Left forelimb (tissue), 1 donor: Measurements from ENCODE around the gene FSIP2.
"Not testable (repeated sequence)": the region's sequence is repeated elsewhere in the genome, so short reads cannot be mapped to it uniquely, and the experiment has no call there.

Experiments
- DNase-seq: peaks from one replicate; pipeline ENCODE4 v3.0.0-alpha.2; 2018; ENCODE audit warnings: low spot score

The FSIP2 gene

DNA sequence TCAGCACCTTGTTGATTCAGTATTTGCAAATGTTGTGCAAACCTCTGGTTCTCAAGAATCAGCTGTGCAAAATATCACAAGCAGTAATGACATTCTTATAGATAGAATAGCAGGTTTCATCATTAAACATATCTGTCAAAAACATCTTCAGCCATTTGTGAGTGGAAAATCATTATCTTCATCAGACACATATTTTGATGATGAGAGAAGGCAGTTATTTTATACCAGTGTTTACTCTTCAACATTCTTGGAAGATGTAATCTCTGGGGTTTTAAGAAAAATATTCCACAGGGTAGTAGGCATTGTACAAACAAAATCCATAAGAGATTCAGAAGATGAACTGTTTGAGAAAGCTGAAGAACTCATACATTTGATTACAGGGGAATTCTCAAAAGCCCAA is 64.3 kb downstream of the FSIP2 start:
- DNase-seq = no peak

DNA sequence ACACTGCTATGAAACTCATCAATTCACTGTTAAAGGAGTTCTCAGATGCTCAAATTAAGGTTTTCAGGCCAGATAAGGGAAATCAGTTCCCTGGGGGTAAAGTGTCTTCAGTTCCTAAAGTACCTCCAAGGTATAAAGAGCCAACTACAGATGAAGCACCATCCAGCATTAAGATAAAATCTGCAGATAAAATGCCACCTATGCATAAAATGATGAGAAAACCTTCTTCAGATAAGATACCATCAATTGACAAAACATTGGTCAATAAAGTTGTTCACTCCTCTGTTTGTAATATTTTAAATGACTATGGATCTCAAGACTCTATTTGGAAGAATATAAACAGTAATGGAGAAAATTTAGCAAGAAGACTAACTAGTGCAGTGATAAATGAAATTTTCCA is 68.2 kb downstream of the FSIP2 start:
- no peak for DNase-seq

DNA sequence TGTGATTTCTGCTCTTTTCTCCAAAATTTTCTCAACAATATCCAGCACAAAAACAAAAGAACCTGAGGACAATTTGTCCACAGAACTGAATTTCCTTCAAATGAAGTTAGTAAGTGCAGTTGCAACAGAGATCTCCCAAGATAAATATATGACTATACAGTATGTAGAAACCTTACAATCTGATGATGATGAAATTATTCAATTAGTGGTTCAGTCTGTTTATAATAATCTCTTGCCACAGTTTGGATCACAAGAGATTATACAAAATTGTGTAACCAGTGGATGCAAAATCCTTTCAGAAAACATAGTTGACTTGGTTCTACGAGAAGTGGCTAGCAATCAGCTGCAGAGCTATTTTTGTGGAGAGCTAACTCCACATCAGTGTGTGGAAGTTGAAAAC is 68.7 kb downstream of the FSIP2 start:
- DNase-seq = no peak

DNA sequence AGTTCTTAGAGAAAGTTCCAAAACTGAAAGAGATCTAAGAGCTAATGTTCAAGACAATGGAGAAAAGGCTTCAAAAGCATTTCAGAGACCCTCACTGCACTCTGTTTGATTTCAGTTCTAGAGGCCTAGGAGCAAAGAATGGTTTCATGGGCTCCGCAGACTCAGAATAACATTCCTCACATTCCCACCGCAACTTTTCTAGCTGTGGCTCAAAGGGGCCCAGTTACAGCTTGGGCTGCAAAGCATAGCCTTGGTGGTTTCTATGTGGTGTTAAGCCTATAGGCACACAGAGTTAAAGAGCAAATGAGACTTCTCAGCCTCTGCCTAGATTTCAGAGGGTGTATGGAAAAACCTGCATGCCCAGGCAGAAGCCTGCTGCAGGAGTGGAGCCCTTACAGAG is 73.0 kb downstream of the FSIP2 start:
- no peak for DNase-seq

DNA sequence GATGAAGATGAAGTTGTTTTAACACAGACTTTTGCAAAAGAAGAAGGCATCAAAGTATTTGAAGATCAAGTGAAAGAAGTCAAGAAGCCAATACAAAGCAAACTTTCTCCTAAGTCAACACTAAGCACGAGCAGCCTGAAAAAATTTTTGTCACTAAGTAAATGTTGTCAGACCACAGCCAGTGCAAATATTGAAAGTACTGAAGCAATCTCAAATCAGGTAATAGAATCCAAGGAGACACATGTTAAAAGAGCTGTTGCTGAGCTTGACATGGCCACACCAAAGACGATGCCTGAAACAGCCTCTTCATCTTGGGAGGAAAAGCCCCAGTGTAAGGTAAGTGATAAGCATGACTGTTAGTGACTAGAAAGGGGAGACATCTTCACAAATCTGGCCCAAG is 75.1 kb downstream of the FSIP2 start:
- no peak for DNase-seq

DNA sequence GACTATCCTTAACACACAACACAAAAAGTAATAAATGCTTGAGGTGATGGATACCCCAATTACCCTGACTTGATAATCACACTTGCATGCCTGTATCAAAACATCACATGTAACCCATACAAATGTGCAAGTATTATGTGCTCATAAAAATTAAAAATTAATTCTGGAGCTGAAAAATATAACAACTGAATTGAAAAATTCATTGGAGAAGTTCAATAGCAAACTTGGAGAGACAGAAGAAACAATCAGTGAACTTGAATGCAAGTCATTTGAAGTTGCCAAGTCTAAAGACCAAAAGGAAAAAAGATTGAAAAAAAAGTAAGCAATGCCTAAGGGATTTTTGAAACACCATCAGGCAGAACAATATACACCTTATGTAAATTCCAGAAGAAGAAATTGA is 79.4 kb downstream of the FSIP2 start:
- DNase-seq = no peak

DNA sequence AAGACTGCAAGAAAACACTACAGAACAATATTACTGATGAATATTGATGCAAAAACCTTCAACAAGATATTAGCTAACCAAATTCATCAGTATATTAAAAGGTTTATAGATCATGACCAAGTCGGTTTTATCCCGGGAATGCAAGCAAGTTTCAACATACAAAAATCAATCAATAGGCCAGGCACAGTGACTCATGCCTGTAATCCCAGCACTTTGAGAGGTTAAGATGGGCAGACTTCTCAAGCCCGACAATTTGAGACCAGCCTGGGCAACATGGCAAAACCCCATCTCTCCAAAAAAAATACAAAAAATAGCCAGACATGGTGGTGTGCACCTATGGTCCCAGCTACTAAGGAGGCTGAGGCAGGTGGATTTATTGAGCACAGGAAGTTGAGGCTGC is 82.9 kb downstream of the FSIP2 start:
- no peak for DNase-seq

DNA sequence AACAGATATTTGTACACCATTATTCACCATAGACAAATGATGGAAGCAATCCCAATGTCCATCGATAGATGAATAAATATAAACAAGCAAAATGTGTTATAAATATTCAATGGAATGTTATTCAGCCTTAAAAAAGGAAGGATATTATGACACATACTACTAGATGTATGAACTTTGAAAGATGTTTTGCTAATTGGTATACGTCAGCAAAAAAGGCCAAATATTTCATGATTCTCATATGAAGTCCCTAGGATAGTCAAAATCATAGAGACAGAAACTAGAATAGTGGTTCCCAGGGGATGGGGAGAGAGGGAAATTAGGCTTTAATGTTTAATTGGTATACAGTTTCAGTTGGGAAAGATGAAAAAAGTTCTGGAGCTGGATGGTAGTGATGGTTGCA is 85.2 kb downstream of the FSIP2 start:
- no peak for DNase-seq

DNA sequence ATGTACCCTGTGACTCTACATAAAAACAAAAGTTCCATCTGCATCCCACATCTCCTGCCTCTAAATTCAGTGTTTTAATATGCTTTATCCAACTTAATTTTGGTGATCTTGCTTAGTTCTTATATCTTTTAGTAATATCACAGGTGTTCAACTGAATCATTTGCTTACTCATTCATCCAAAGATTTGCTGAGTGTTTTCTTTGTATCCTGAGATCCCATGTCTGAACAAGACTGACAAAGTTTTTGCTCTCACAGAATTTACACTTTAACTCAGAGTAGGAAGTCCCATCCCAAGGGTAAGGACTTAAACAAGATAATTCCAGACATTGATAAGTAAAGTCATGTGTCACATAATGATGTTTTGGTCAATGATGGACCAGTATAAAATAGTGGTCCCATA is 87.0 kb downstream of the FSIP2 start:
- DNase-seq = no peak

DNA sequence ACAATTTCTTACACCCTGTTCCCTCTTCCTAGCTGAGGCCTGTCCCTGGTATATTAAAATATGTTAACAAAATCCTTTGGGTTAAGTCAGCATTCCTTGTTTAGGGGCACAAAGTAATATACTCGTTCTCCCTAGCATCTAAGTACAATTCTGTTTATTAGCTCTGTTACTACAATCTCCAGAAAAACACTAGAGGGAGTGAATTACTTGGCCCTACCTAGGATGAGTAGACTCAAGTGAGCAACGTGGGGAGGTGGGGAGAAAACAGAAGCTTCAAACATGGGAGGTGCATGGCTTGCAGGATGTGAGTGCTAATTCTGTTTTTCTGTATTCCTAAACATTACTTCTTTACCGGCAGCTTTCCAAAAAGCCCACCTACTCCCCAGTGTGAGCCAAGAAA is 89.7 kb downstream of the FSIP2 start:
- DNase-seq = no peak

DNA sequence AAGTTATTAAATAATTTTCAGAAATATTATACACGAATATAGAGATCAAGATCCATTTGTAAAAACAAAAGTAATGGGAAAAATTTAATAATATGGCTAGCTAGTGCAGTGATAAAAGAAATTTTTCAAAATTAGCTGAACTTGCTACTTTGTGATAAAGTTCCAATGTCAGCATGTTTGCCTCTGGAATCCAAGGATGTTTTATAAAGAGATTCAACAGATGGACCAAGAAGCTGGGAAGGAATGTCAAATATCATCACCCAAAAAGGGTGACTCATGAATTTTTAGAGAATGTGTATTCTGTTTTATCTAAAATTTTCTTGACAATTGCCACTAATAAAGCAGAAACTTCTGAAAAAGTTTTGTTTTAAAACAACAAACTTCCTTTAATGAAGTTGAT is 95.3 kb downstream of the FSIP2 start:
- DNase-seq = no peak

DNA sequence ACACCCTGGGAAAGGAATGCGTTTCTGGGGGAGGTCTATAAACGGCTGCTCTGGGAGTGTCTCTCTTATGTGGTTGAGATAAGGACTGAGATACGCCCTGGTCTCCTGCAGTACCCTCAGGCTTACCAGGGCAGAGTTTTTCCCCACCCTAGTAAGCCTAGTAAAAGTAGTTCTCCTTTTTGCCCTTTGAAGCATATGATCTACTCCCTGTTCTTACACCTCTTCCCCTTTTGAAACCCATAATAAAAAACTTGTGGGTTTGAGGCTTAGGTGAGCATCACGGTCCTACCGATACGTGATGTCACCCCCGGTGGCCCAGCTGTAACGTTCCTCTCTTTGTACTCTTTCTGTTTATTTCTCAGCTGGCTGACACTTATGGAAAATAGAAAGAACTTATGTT is 97.4 kb downstream of the FSIP2 start:
- DNase-seq = no peak

DNA sequence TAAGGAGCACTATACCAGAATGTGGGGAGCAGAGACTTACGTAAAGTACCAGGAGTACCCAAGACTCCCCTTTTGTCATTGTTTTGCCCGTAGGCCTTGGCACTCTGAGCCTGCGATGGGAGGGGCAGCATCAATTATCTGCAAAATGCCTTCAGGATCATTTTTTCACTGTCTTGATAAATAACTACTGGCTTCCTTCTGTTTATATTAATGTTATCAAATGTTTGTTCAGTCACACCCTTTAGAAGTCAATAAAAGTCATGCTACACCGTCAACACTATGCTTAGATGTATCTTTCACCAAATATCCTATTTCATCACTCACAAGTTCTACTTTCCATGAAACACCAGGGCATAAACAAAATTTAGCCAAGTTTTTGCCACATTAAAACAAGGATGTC is 116.3 kb downstream of the FSIP2 start:
- no peak for DNase-seq

DNA sequence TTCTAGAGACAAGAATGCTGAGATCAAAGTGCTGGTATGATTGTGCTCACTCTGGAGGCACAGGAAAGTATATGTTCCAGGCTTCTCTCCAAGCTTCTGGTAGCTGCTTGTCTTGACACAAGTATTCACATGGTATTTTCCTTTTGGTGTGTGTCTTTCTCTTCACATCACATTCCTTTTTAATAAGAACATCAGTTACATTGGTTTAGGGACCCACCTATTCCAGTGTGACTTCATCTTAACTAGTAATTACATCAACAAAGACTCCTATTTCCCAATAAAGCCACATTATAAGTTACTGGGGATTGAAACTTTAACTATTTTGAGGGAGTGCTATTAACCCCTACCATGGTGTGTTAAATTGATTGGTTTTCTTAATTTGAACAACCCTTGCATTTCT is 119.1 kb downstream of the FSIP2 start:
- no peak for DNase-seq

DNA sequence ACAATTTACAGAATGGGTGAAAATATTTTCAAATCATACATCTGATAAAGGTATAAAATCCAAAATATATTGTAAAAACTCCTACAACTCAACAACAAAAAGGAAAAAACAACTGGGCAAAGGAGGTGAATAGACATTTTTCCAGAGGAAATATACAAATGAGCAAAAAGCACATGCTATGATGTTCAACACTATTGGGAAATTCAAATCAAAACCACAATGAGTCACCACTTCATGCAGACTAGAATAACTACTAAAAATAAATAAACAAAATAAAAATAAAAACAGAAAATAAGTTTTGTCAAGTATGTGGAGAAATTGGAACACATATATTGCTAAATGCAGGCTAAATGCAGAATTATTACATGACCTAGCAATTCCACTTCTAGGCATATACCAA is 120.9 kb downstream of the FSIP2 start:
- DNase-seq = no peak

DNA sequence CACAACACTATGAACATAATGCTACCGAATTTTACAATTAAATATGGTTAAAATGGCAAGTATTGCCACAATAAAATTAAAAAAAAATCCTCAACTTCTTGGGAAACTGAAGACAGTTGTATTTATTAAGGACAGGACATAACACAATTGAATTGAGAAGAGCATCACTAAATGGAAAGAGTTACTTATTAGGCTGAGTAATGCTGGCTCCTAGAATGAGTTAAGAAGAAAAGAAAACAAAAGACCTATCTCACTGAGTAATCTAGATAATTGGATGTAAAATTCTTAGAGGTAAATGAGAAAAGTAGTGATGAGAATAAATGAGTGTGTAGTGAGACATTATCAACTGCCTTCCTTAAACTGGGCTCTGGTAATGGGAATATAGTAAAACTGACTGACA is 121.7 kb downstream of the FSIP2 start:
- DNase-seq = no peak

DNA sequence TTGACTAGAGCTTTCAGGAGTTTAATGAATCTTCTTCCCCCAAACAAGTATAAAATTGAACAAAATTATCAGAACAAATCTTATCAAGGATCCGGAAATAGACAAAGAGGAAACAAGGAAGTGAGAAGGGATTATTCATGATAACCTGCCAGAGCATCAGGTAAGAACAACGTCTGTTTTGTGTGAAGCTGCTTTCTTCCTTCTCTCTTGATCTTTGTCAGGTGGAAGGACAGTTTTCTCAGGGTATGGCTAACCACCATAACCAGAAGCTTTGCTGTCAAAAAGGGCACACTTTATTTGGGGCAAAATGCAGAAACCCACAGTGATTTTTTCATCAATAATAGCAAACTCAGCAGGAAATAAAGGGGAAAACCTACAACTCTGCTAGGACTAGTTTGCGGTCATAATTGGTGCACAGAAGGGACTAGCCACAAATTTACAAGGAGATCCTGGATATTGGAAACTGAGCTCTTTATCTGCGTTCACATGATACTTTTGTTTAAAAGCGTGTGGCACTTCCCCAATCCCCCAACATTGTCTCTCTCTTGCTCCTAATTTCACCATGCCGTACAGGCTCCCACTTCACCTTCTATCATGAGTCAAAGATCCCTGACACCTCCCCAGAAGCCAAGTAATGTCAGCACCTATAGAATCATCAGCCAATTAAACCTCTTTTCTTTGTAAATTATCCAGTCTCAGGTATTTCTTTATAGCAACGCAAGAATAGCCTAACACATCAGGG is 124.2 kb downstream of the FSIP2 start:
- DNase-seq = no peak

DNA sequence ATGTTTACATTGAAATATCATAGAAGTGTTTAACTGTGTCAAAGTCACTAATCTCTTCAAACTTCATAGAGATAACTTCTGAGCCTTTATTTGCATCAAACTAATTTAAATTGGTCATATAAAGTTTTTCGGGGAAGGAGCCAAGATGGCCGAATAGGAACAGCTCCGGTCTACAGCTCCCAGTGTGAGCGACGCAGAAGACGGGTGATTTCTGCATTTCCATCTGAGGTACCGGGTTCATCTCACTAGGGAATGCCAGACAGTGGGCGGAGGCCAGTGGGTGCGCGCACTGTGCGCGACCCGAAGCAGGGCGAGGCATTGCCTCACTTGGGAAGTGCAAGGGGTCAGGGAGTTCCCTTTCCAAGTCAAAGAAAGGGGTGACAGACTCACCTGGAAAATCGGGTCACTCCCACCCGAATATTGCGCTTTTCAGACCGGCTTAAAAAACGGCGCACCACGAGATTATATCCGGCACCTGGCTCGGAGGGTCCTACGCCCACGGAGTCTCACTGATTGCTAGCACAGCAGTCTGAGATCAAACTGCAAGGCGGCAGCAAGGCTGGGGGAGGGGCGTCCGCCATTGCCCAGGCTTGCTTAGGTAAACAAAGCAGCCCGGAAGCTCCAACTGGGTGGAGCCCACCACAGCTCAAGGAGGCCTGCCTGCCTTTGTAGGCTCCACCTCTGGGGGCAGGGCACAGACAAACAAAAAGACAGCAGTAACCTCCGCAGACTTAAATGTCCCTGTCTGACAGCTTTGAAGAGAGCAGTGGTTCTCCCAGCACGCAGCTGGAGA is 126.1 kb downstream of the FSIP2 start:
- DNase-seq = not testable (repeated sequence)

DNA sequence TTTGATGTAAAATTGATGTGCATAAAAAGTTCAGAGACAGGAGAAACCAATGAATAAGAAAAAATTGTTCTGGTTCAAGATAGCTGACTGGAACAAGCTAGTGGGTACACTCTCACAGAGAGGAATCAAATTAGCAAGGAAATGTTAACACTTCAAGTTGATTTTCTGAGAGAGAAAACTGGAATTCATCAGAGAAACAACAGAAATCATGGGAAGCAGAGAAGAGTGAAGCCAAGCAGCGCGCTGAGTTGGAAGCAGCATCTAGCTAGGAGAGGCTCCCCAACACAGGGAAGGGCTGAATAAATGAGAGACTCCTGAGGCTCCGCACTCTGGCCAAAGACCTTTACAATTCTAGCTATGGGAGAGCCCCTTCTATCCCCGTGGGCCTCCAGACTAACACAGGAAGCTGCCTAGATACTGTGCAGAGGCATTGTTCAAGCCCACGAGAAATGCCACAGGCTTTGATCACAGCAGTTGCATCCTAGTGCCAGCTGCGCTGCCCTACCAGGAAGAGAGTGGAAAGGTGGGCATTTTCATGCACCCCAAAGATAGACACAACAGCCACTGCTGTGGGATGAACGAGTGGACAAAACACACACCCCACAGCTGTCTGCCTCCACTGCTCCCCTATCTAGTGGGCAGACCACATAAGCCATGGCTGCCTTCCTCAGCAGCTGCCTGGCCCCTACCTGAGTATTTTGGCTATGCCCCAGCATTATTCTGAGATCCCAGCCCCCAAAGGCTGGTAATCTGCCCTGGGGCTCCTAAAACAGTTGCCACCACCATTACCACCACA is 136.7 kb downstream of the FSIP2 start:
- DNase-seq = no peak

DNA sequence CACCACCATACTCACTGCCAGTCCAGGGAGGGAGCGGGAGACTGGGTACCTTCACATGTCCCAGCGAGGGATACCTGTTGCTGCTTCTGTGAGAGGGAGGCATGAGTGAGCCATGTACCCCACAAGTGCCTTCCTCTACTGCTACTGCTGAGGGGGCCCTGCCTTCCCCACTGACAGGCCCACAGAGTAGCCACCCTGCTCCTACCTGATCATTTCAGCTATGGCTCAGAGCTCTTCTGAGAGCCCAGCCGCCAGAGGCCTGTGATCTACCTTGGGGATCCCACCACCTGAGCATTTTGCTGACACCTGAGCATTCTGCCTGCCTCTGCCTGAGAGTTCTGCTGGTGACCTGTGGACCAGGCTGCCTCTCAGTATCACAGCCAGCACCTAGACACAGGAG is 137.6 kb downstream of the FSIP2 start:
- no peak for DNase-seq

DNA sequence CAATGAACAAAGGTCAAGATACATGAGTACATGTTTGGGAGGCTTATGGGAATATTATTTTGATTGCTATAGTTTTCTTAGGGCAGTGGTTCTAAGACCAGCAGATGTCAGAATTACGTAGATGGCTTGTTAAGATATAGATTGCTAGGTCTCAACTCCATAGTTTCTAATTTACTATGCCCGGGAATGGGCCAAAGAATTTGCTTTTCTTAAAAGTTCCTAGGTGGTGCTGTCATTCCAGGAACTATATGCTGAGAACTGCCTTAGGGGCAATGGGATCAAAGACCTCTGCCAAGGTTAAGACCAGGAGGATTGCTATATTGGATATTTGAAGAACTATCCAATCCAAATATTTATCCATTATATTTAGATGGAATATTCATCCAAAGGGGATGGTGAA is 141.8 kb downstream of the FSIP2 start:
- no peak for DNase-seq
